Measurements from ENCODE around the gene PPFIA4.

DNA sequence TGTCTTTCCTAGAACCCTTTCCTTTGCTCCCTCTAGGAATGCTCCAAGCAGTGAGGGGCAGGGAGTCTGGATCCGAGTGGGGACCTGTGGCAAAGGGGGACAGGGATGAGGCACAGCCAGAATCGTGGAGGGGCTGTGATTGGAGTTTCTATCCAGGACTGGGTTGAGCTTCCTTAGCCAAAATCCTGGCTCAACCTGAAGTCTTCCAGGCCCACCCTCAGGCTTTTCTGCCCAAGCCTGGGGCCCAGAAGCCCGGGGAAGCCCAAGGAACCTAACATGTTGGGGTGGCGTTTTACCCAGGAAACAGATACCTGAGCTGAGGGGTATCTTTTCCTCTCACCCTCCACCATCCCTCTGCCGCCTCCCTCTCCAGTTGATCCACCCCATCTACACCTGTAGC, 54.2 kb downstream of the PPFIA4 start:
- TF ChIP-seq, protein P1, sequence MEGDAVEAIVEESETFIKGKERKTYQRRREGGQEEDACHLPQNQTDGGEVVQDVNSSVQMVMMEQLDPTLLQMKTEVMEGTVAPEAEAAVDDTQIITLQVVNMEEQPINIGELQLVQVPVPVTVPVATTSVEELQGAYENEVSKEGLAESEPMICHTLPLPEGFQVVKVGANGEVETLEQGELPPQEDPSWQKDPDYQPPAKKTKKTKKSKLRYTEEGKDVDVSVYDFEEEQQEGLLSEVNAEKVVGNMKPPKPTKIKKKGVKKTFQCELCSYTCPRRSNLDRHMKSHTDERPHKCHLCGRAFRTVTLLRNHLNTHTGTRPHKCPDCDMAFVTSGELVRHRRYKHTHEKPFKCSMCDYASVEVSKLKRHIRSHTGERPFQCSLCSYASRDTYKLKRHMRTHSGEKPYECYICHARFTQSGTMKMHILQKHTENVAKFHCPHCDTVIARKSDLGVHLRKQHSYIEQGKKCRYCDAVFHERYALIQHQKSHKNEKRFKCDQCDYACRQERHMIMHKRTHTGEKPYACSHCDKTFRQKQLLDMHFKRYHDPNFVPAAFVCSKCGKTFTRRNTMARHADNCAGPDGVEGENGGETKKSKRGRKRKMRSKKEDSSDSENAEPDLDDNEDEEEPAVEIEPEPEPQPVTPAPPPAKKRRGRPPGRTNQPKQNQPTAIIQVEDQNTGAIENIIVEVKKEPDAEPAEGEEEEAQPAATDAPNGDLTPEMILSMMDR (IDR thresholded peaks at IDR 0.05; ENCODE audit: low read depth, low read length), result no peak
- no peak for TF ChIP-seq EZH2phosphoT487 (IDR thresholded peaks at IDR 0.05; ENCODE audit: low read depth)

Measured in OCI-LY3 (cell line).